HG03565 (cell line): ENCODE data around the gene DEPDC4.
A peak's percentile ranks its signal among the peaks of the same experiment; 100 is the strongest.
"Not testable (repeated sequence)": the region's sequence is repeated elsewhere in the genome, so short reads cannot be mapped to it uniquely, and the experiment has no call there.

Experiments
- ATAC-seq: cut with Tn5 transposase; IDR thresholded peaks from one replicate; pipeline ENCODE4 v1.9.1; 2021; ENCODE audit warnings: mild to moderate bottlenecking, moderate library complexity; ENCODE audit not compliant: unreplicated experiment

DEPDC4 gene

DNA sequence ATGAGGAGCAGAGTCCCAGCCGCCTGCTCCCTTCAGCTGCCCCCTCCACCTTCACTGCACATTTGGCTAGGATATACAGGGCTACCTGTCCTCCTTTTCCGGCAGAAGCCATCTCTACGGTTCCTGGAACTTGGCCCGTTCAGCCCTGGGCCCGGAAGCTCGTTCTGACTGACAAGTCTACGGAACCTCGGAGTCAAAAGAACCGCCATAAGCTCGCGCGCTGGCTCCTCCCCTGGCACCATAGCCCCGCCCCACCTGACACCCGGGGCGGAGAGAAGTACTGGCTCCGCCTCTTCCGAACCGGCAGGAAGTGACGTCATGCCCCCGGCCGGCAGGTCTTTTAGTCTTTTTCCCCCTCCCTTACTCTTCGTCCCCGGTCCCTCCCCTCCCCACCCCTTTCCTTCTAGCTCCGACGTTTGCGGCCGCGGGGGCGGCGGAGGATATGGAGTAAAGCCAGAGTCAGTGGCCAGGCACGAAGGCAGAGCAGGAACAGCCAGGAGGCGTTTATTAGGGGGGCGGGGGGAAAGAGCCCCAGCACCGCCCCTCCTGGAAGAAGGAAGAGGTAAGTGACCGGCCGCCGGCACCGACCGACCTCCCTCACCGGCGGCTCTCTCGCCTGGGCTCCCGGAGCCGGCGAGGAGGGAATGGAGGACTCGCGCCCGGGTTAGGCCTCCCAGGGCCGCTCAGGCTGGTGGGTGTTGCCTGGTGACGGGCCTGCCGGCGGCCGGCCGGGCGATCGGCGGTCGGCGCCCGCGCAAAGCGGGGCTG is at the start of gene DEPDC4, which contains the start of gene SCYL2:
TSS of gene DEPDC4 (minus strand) at position 245 of the 768 bp plus-strand sequence. CDS start at position 242, 3 bp downstream.
TSS of gene SCYL2 (plus strand) at position 343 of the 768 bp plus-strand sequence. CDS start 15,794 bp downstream, outside the sequence.
- ATAC-seq = peak; percentile 86

DNA sequence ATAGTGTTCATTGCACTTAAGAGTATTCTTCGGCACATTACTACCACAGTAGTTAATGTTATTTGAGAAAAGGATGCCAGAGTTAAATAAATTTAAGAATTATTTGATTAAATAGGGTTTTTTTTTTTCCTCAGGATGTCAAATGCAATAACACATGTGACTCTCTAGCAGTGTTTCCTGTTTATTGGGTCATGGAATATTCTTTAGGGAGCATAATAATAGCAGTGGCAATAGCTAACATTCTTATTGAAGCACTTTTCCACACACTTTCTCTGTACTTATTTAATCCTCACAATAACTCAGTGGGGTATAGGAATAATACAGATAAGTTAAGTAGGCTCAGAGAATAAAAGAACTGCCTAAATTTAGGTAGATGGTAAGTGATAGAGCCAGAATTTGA is 44.4 kb upstream of the DEPDC4 start:
- ATAC-seq = no peak

DNA sequence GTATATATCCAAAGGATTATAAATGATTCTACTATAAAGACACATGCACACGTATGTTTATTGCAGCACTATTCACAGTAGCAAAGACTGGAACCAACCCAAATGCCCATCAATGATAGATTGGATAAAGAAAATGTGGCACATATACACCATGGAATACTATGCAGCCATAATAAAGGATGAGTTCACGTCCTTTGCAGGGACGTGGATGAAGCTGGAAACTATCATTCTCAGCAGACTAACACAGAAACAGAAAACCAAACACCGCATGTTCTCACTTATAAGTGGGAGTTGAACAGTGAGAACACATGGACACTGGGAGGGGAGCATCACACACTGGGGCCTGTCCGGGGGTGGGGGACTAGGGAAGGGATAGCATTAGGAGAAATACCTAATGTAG is 41.3 kb upstream of the DEPDC4 start:
- ATAC-seq = not testable (repeated sequence)

DNA sequence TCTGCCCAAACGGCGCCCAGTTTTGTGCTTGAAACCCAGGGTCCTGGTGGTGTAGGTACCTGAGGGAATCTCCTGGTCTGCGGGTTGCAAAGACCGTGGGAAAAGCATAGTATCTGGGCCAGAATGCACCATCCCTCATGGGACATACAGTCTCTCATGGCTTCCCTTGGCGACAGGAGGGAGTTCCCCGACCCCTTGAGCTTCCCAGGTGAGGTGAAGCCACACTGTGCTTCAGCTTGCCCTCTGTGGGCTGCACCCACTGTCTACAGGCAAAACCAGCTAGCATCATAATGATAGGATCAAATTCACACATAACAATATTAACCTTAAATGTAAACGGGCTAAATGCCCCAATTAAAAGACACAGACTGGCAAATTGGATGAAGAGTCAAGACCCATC is 37.5 kb upstream of the DEPDC4 start:
- ATAC-seq = not testable (repeated sequence)

DNA sequence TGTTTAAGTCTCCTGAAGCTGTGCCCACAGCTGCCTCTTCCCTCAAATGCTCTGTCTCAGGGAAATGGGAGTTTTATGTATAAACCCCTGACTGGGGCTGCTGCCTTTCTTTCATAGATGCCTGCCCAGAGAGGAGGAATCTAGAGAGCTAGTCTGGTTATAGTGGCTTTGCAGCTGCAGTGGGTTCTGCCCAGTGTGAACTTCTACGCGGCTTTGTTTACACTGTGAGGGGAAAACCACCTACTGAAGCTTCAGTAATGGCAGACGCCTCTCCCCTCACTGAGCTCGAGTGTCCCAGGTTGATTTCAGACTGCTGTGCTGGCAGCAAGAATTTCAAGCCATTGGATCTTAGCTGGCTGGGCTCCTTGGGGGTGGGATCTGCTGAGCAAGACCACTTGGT is 37.0 kb upstream of the DEPDC4 start:
- no peak for ATAC-seq

DNA sequence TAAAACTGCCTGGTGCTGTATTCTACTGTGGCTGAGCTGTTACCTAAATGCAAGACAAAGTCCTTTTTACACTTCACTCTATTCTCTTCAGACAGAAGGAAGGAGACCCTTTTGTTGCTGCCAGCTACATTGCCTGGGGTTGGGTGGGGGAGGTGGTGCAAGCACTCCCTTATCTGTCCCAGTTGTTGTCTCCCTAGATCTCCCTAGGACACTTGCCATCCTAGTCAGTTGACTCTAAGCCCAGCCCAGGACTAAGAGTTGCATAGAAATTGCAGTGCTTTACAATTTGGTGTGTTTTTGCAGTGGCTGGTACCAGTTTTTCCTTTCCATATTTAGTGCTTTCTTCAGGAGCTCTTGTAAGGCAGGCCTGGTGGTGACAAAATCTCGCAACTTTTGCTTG is 35.2 kb upstream of the DEPDC4 start:
- no peak for ATAC-seq

DNA sequence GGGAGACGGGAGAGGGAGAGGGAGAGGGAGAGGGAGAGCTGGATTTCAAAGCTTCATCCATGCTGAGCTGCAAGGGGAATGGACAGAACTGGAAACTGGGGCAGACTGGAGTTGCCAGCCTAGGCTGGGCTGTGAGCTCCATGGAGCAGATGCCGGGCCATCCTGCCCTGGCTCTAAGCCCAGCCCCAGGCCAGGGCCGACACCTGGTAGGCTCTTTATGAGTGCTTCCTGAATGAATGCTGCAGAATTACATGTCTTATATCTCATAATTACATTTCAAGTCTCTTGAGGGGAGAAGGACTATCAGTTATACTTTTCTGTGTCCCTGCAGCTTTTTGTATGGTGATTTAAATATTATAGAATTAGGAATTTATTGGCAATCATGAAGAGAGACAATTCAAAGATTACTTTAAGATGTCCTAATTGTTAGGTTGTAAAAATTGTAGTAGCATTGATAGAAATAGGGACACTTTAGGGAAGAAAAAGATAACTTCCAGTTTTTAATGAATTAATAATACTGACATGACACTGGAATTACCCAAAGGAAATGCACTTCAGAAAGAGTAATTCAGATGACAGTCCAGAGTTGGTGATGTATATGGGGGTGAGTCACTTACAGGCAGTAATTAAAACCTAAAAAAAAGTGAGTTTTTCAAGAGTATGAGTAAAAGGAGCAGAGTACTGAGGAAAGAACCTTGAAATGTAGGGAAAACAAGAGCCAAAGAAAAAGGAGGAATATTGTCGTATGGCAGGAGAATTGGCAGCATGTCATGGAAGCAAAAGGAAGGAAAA is 29.1 kb upstream of the DEPDC4 start:
- ATAC-seq = no peak

DNA sequence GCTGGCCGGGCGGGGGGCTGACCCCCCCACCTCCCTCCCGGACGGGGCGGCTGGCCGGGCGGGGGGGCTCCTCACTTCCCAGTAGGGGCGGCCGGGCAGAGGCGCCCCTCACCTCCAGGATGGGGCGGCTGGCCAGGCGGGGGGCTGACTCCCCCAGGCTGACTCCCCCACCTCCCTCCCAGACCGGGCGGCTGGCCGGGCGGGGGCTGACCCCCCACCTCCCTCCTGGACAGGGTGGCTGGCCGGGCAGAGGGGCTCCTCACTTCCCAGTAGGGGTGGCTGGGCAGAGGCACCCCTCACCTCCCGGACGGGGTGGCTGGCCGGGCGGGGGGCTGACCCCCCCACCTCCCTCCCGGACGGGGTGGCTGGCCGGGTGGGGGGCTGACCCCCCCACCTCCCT is 27.5 kb upstream of the DEPDC4 start:
- ATAC-seq = not testable (repeated sequence)

DNA sequence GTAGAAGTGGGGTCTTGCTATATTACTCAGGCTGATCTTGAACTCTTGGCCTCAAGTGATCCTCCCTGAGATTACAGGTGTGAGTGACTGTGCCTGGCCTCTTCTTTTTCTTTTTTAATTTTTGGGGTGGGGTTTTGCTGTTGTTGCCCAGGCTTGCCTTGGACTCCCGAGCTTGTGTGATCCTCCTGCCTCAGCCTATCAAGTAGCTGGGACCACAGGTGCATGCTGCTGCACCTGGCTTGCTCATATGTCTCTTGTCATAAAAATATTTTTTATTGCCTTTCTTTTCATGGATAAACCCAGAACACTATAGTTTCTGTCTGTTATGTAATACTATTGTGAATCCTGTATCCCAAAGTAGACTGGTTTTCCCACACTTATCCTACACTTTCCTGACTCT is 26.1 kb upstream of the DEPDC4 start:
- ATAC-seq = no peak

DNA sequence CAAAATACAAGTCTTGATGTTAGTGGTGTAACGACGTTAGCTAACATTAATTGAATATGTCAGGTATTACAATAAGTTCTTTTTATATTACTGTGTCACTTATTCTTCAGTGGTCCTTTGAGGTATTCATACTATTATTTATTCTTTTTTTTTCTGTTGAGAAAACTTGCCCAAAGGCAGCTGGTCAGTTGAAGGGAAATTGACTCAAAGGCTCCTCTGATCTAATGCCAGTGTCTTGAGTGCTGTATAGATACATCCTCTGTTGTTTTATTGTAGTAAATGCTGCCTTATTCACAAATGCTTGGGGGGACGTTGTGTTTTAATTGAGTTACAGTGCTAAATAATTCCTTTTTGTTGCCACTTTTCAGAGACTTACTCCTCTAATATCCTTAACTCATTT is 23.1 kb upstream of the DEPDC4 start:
- no peak for ATAC-seq

DNA sequence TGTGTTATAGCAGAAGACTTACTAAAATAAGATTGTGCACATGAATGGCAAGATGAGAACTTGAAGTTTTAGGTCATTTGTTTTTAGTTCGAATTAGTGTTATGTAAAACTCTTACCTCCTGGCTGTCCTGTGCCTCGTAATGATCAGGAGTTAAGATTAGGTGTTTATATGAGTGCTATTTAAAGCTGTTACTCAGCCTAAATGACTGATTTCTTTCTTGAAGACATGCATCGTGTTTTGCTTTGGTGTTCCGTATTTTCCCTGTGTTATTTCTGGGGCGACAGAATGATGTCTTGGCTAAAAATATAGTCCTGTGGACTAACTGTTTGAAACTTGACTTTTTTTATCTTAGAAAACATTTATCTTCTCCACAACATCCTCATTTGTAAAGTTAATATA is 22.2 kb upstream of the DEPDC4 start:
- no peak for ATAC-seq

DNA sequence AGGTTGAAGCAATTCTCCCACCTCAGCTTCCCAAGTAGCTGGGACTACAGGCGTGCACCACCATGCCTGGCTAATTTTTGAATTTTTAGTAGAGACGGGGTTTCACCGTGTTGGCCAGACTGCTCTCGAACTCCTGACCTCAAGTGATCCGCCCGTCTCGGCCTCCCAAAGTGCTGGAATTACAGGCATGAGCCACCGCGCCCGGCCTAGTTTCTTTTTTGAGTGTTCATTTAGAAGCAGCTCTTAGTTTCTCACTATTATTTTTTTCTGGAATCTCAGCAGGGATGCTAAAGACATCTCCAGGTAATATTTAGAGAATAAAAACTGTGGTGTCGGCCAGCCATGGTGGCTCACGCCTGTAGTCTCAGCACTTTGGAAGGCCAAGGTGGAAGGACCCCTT is 17.7 kb upstream of the DEPDC4 start:
- ATAC-seq = not testable (repeated sequence)

DNA sequence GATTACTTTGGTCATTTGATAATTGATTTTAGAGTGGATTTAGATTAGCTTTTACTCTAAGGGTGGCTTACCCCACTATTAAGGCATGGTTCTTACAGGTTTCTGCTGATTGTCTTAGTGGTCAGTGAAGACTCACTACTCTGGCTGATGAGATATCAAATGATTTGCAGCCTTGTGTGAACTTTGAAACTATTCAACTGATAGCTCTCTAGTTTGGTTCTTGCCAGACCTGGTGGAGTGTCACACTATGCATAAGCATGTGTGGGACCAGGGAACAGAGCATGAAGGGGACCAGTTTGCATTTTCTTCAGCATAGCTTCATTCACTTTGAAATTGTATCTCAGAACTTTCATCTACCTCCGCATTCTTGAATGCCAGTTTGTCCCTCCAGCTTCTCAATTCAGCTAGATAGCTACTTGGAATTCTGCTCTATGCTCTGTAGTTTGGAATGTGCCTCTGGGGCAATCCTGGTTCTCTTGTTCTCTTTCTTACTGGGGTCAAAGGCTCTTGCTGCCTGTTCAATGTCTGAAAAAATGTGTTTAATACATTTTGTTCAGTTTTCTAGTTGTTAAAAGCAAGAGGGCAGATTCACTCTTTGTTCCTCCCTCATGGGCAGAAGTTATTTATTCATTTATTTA is 12.8 kb upstream of the DEPDC4 start:
- no peak for ATAC-seq

DNA sequence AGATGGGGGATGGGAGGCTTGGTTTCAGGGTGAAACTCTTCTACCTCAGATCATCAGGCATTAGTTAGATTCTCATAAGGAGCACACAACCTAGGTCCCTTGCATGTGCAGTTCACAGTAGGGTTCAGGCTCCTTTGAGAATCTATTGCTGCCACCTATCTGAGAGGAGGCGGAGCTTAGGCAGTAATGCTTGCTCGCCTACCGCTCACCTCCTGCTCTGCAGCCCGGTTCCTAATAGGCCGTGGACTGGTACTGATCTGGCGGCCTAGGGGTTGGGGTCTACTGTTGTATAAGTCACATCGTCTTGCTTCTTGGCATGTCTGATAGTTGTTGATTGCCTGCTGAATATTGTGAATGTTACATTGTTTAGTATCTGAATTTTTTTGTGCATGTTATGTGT is 12.3 kb upstream of the DEPDC4 start:
- ATAC-seq = no peak

DNA sequence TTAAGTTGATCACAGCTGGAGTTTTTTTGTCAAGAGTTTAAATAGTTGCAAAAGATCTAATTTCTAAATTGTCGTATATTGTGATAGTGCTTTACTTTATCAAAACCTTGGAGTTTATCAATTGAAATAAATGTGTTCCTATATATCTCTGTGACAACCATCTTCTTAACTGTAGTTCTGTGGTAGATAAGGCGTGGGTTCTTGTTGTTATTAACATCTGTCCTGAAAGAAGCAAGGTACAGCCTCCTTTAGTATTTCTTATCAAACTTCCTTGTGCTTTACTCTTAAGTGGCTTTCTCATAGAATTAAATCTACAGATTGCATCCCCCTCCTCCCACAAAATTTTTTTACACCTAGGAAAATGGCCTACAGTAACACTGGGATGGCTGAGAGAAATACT is 7.4 kb upstream of the DEPDC4 start:
- no peak for ATAC-seq

DNA sequence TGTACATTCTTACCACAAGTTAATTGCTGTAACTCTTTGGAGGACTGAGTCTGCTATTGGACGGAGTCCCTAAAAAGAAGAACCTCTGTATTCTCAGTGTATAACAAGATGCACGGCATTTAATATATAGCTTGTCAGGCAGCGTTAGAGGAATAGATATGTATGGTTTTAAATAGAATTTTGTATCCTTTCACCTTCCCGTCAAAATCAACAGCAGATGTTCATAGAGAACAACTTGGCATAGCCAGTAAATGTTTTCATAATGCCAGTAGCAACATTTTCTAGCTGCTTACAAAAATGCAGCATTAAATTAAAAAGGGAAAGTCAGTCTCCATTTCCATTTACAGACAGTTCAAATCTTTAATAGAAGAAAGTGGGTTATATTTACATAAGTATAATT is 6.9 kb upstream of the DEPDC4 start:
- no peak for ATAC-seq

DNA sequence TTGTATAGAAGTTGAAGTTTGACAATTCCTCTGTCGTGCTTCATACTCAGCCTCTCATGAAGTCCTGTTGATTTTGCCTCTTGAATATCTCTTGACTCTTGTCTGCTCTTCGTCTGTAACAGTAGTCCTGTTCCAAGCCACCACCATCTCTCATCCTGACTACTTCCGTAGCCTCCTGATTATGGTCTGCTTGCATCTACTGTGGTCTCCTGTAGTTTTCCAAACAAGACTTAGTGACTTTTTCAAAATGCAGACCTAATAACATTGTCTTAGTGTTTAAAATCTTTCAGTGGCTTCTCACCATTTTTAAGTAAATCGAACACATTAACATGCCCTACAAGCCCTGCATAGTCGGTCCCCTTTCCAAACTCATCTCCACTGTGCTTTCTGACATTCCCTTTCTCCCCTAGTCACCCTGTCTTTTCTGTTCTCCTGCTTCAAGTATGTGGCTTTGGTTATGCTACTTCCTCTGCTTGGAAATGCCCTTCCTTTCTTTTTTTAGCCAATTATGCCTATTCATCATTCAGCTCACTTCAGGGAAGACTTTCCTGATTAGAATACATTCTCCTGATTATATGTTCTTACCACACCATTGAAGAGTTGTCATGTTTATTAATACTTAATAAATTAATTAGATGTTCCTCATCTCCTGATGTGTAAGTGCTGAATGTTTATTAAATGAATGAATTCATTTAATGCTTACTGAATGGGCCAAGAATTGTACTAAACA is 2.1 kb upstream of the DEPDC4 start:
- ATAC-seq = no peak

DNA sequence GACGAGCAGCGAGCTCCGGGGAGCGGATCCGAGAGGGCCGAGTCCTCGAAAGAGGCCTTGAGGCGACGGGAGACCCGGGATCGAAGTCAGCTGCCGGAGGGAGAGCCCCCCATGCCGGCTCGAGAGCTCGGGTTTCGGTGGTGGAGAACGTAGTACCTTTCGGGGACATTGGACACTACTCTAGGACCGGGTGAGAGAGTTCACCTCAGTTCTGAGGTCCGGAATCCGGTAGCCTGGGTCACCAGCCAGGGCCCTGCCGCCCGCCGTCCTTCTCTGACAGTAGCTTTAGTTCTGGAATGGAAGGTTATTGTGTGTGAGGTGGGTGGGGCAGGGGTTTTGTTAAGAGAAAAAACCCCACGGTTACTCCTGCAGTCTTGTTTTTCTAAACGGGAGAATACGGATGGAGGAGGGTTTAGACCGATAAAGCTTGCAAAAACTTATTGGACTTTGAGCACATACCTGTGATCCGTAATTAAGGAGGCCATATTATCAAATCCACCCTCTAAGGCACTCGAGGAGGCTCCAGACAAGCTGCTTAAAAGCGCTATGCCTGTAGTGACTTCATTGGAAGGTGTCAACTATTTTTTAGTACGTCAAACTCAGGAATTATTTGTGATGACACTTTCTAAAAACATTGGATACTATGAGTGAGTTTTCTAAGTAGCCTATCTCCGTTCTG is 863 bp upstream of the DEPDC4 start:
- ATAC-seq = no peak

DNA sequence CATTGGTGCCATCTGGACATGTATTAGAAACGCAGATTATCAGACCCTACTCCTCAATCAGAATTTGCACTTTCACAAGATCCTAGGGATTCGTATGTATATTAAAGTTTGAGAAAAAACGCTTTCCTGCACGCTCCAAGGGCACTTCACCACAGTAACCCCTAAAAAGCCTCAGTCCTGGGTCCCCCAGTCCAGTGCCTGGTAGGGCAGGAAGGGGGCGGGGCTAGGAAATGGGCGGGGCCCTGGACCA is 369 bp downstream of the DEPDC4 start:
- peak; percentile 70 for ATAC-seq

DNA sequence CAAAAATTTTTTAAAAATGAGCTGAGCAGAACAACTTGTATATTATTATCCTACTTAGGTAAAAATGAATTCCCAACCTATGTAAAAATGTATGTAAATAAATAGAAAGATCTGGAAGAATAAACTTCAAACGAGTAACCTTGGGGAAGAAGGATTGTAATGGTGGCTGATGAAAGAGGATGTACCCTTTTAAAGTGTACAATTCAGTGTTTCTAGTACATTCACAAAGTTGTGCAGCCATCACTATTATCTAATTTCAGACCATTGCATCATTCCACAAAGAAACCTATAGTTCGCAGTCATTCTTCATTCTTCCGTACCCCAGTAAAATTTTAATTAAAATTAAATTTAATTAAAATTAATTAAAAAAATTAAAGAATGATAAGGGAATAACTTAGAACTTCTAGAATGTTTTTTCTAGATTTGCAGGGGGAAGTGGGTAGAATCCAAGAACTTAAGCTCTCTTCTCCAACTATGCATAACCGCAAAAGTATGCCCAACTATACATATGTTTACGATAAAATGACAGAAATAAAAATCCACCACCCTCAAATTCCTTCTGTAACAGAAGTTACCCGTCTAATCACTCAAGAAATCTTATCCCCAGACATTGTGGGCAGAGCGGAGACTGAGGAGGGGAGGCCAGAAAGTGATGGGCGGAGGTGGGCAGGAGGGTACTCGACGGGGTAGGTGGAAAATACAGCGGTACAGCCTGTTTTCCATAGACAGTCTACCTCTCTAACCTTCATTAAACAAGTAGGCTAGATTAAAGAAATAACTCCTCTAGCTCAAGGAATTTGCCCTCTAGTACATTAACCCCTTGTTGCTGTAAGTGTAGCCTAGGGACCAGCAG is 921 bp downstream of the DEPDC4 start:
- ATAC-seq = no peak
